Right forelimb (tissue), 1 donor: ENCODE data around the gene PHF20.
"Not testable (repeated sequence)": the region's sequence is repeated elsewhere in the genome, so short reads cannot be mapped to it uniquely, and the experiment has no call there.

ENCODE experiments used
- DNase-seq: peaks from one replicate; pipeline ENCODE4 v3.0.0-alpha.2; 2018

The PHF20 gene

DNA sequence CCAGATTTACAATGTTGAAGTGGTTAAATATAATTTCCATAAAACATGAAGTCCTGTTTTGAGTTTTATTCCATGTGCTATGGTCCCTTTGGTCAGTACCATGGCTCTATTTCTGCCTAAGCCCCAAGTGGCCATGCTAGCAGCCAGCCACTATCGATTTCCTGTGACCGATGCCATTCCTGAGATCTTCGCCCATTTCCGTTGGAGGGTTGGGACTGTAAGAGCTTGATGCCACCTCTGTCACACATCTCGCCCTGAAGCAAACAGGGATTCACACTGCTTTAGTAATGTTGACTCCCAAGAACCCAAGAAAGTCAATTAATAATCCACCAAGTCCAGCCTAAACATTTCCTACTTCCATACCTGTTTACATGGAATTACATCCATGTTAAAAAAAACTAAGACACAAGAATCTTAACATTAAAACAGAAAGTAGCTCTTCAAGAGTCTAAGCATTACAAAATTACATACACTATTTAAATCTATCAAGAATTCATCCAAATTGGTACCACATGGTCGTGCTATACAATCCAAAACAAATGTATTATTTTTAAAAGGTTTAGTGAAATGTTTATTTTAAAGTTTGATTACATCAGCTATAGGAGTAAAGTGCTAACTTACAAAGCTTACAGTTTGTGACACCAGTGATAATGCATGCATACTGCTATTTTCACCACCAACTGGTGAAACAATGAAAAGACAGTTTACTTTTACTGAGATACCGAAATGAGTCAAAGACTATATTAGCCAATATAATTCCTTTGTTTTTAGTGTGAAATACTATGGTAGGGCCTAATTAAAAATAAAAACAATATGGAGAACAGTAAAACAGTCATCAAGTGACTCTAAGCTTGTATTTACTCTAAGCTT, 32.3 kb upstream of the PHF20 start:
- DNase-seq: no peak

DNA sequence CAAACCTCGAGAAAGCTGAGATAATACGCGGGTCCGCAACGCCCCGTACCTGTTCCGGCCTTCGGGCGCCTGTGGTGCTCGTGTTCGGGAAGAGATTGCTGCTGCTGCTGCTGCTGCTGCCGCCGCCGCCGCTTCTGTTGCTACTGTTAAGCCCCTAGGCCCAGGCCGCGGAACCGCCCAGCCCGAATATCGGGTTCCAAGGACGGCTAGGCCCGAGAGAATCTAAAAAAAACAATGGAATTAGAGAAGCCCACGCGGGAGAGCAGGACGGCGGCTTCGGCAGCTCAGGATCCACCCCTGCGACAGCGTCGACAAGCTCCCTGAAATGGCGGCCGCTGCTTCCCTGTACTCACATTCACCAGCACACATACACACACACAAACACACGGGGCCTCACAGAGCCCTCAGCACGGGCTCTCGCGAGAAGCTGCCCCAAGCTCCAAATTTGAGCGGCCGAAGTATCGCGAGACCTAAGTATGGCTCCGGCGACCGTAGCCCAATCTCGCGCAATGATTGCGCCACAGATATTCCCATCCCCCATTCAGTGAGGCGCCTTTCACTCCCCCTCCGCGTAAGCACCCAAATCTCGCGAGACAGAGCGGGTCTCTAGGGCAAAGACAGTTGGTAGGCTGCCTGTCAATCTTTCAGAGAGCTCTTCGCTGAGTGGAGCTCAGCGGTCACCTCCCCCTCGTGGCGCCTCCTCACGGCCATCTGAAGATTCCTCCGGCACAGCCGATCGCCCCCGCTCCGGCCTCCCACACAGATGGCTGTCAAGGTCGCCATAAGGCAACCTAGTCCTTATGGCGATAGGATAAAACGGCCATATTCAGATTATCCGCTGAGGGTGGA, 29.7 kb upstream of the PHF20 start, which contains the start of gene RBM39:
Gene RBM39, minus strand, starts transcription at position 369 of the 849 bp plus-strand sequence. CDS start 1,386 bp downstream, outside the sequence.
- DNase-seq: peak; percentile 100

DNA sequence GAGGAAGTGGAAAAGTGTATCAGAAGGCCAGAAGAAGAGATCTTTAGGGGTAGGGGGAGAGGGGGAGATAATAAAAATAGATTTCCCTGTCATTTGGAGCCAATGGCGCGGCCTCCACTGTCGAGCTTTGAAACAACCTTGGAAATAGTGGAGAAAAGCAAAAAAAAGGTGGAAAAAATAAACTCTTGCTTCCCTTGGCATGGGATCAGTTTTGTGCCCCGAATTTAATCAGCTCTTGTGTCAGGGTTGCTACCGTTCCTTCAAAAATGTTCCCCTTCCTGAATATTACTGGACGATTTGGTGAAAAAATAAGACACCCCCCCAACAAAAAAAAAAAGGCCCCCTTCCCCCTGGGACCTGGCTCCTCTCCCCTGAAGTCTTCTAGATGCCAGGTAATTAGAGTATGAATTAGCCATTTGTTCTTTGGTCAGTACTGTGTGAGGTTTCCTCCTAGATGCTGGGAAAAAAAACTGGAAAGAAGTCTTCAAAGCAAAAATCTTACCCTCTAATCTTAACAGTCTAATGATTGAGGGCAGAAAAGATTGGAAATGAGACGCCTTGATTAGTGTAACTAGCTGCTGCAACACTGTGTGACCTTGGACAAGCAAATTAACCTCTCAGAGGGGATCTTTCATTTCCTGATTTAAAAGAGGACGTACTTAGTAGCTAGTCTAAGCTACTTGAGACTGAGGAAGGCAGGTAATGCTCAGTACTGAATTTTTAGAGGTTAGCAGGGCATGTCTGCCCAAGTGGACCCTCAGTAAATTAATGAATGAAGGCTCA, 28.9 kb upstream of the PHF20 start:
- no peak for DNase-seq

DNA sequence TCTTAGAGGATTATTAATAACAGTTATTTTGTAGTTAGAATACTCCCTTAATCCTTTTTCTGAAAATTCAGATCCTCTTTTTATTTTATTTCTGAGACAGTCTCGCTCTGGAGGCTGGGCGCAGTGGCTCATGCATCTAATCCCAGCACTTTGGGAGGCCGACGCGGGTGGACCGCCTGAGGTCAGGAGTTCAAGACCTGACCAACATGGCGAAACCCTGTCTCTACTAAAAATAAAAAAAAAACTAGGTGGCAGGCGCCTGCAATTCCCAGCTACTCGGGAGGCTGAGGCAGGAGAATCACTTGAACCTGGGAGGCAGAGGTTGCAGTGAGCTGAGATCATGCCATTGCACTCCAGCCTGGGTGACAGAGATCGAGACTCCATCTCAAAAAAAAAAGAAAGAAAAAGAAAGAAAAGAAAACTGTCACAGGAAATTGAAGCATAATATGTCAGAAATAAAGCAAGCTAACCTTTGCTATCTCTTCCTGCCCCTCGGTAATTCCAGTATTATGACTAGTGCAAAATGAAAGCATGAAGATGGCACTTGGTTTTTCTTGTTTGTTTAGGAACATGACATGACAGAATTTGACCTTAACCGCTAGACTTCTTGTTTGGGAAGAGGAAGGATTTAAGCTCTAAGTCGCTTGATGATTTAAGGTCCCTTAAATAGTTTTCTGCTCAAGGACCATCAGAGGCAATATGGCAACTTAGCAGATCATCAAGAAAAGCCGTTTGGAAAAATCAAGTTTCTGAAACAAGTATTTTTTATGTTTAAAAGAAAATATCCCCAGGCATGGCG, 27.9 kb upstream of the PHF20 start:
- no peak for DNase-seq

DNA sequence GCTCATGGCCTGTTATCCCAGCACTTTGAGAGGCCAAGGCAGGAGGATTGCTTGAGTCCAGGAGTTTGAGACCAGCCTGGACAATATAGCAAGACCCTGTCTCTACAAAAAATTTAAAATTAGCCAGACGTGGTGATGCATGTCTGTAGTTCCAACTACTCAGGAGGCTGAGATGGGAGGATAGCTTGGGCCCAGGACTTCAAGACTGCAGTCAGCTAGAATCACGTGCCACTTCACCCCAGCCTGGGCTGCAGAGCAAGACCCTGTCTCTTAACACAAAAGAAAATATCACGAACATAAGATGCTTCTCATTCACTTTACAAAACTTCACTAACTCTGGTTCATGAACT, 27.3 kb upstream of the PHF20 start:
- DNase-seq: not testable (repeated sequence)

DNA sequence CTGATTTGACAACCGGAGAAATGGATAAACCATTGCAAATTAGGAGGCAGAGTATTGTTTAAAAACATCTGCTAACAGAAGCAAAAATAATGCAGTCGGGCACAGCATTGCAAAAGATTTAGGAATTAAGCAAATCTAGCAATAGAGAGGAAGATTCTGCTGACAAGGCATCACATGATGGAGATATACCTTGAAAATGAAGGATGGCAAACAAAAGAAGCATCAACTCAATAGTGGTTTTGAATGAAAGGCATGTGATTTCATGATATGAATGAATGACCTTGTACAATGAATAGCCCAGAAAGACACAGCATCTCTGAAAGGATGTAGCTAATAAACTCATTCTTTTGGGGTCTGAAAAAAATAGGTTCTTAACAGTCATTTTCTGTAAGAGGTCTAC, 21.2 kb upstream of the PHF20 start:
- DNase-seq: no peak

DNA sequence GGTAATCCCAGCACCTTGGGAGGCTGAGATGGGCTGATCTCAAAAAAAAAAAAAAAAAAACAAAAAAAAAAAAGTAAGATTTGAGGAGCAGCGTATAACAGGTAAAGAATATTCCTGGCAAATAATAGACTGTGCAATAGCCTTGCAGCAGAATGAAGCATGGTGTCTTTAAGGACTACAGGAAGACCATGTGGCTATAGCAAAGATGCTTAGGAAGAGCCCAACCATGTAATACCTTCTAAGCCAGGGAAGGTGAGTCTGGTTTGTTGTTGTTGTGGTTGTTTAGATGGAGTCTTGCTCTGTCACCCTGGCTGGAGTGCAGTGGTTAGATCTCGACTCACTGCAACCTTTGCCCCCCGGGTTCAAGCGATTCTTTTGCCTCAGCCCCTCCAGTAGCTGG, 15.4 kb upstream of the PHF20 start:
- DNase-seq: no peak

DNA sequence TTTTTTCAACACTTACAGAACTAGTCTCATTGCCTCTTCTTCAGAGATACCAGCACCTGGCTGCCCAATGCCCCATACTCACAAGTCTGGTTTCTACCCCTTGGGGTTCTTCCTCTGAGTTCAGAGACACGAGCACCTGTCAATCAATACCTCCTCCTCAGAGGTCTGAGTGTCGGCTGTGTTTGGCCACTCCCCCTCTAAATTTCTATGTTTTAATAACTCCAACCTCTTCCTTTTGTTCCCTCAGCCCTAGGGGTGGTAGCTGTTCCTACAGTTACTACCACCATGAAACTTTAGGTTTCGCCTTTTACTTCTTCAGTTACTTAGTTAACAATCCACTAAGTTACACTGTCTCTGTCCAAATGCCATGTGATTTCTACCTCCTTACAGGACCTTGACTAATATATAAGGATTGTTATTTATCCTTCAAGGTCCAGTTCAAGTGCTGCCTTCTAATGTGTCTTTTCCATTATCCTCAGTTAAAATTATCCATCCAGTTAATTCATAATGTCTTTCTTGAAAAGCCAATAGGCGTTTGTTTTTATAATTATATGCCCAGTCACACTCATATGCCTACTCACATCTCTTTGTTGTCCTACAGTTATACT, 14.6 kb upstream of the PHF20 start:
- no peak for DNase-seq

DNA sequence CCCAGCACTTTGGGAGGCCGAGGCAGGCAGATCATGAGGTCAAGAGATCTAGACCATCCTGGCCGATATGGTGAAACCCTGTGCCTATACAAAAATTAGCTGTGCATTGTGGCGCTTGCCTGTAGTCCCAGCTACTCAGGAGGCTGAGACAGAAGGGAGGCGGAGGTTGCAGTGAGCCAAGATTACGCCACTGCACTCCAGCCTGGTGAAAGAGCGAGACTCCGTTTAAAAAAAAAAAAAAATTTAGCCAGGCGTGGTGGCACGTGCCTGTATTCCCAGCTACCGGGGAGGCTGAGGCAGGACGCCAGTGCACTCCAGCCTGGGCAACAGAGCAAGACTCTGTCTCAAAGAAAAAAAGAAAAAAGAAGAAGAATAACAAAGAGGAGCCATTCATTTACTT, 10.3 kb upstream of the PHF20 start:
- not testable (repeated sequence) for DNase-seq

DNA sequence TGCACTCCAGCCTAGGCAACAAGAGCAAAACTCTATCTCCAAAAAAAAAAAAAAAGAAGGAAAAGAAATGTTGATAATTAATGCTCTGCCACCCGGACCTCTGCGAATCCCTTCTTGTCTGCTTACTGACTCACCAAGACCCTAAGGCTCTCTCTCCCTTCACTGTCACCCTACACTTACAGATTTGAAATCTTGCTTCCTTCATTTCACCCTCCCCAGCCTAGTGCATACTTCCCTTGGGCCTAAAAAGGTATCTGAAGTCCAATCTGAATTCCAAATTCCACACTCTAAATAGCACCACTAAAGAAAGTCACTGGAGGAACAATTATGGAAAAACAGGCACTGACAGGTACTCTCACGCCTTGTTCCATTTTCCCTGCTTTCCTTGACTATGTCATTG, 9.4 kb upstream of the PHF20 start:
- no peak for DNase-seq

DNA sequence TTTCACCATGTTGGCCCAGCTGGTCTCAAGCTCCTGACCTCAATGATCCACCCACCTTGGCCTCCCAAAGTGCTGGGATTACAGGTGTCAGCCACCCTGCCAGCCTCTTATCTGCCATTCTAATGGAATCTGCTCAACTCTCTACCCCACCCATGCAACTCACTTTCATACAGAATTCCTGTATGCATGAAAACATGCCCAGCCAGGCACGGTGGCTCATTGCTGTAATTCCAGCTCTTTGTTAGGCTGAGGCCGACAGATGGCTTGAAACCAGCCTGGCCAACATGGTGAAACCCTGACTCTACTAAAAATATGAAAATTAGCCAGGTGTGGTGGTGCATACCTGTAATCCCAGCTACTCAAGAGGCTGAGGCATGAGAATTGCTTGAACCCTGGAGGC, 6.9 kb upstream of the PHF20 start:
- not testable (repeated sequence) for DNase-seq

DNA sequence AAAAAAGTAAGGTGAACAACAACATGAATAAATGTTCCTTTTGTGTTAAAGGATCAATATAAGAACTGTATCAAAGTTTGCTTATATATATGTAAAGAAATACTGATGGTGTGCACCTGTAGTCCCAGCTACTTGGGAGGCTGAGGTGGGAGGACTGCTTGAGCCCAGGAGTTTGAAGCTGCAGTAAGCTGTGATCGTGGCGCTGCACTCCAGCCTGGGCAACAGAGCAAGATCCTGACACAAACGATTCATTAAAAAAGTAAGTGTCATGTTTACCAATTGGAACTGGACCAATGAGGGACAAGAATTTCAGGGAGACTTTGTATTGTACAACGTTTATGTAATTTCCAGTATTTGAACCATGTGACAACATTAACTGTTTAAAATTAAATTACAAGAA, 5.0 kb upstream of the PHF20 start:
- no peak for DNase-seq

DNA sequence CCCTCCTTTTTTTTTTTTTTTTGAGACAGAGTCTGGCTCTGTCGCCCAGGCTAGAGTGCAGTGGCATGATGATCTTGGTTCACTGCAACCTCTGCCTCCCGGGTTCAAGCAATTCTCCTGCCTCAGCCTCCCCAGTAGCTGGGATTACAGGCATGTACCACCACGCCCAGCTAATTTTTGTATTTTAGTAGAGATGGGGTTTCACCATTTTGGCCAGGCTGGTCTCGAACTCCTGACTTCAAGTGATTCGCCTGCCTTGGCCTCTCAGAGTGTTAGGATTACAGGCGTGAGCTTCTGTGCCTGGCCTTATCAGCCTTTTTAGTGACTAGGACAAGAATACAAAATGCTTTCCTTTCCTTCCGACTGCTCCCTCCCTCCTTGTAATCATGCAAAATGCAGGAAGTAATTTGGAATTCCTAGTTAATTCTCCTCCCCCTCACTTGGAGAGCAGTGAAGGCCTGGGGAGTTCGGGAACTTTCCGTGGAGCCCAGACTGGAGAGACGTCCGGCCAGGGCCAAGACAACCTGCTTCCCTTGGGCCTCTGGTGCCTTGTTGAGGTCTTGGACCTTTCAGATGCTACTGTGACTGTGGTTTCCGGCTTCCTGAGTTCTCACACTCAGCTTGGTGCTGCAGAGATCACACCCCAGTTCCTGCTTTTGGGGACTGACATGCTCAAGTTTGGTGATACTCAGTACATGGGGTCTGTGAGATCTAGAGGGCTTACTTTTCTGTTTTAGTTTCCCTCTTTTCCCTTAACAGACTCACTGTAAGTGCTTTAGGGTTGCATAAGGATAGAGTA, 3.9 kb upstream of the PHF20 start:
- DNase-seq: peak; percentile 54

DNA sequence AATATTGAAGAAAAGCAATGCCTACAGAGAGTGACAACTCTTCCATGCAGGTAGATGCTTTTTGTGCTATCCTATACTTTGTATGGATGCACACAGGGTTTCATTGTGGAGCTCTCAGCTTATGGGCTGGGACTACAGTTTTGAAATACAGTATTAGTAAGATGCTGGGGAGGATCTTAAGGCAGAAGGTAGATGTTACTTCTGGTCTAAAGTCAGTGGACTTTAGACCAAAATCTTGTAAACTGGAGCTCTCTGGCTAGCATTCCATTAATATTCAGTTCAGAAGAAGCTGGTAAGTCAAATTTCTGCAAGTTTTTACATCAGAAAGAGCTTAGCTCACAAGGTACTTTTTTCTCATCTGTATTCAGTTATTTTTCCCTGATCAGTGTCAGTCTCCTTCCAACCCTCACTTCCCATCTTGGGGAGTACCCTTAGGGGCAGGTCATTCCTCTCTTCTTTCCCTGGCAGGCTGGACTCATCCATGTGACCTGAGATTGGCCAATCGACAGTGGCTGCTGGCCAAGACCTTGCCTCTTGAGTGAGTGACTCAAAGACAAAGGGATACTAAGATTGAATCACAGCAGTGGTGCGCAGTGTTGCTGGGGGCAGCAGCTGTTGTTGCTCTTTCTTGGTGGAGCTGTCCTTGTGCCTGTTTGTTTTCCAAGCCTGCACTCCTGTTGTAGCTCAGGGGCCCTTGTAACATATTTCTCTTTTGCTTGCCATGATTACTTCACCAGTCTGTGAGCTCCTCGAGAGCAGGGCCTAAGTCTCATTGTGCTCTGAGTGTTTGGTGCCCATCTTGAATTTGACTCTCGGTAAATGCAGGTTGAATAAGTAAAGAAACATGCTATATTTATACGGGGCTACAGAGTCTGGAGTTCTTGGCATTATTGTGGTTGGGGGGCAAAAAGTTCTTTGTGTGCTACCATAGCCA, 2.8 kb upstream of the PHF20 start:
- DNase-seq: peak; percentile 85

DNA sequence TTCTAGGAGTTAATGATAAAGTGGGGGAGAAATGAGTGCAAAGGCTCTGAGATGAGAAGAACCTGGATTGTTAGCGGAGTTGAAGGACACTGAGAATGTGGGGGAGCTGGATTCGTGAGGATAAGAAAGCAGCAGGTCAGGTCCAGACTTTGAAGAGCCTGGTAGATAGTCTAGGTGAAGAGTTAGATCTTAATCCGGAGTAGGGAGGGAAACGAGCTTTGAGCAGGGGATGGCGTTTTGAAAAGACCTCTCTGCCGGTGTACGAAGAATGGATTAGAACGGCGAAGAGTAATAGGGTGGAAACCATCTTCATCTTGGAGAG, 487 bp upstream of the PHF20 start:
- DNase-seq: no peak

DNA sequence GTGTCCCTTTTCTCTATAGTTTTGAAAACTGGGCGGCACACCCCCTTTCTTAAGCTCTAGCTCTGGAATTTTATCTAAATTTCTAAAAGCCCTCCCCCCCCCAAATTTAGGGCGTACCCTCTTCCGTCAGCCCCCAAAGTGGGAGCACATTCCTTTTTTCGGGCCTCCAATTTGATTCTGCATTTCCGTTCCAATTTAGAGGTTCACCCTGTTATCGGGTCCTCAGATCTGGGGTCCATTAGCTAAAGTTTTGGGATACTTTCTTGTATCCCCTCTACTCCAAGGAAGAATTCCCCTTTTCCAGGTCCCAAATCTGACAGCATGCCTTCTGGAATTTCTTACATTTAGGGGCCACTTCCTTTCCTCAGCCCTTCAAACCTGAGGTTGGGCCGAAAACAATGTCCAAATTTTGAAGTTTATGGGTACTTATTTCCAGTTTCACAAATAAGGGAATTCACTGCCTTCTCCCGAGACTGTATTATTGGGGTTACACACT, 796 bp downstream of the PHF20 start:
- DNase-seq: no peak

DNA sequence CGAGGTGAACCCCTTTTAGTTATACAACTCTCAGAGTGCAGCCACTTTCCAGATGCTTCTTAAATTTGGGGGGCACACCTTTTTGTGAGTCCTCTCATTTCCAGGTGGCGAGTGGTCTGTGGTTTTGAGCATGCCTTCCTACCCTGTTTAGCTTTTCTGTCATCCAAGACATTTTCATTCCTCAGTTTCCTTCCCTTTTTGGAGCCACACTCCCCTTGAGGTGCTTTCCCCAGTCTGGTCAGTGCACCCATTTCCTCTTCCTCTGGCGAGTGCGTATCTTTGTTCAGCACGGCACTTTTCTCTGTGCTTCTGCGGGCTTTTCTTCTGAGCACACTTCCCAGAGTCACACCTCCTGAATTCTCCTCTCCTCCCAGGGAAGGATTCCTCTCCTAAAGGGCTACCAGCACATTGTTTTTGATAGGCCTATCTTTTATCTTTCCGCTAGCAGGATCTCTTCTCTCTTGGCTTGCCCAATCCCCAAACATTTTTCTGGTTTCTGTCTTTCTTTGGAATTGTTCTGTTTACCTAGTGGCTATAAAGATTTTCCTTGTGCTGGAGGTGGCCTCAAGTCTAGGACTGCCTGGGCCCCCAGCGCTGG, 1.4 kb downstream of the PHF20 start:
- no peak for DNase-seq

DNA sequence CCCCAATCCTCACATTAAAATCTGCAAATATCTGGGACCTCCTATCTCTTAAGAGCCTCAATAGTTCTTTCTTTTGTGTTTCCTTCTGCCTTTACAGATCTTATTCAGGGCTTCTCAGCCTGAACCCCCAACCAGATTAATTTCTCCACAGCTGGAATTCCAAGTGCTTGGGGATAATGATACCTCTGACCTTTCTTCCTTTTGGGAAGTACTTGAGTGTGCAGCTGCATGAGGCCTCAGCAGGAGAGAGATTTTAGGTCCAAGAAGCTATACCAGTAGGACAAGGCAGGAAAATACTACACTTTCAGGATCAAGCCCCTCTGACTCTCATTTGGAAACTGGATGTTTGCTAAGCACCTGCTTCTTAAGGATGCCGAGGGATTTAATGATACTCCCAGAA, 2.6 kb downstream of the PHF20 start:
- DNase-seq: no peak

DNA sequence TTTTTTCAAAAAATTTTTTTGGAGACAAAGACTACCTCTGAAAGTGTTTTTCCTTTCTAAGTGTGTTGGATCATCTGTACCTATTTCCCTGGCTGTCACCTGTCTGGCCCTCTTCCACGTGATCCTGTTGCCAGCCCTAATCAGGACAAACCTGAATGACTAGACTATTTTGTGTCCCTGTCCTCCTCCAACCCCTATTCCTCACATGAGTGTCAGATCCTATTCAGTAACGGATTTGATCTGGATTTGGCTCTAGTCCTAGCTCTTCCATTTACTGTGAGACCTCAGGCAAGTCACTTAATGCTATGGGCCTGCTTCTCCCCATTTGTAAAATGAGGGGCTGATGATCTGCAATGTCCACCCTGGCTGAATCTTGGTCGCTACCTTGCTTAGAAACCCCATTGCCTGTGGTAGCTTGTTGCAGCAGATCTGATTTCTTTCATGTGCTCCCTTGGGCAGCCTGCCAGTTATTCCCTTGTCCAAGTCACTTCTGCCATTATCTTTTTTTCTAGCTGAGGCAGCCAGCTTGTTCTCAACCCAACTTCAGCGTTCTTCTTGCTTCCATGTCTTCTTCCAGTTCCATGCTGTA, 4.8 kb downstream of the PHF20 start:
- DNase-seq: no peak
